Activated CD4-positive, CD25-positive, alpha-beta regulatory T cell treated with anti-CD3 and anti-CD28 coated beads, Interleukin-2, amount 50 U/mL, for 16 hours (primary cell): ENCODE data around the gene SCD5.

Experiments used
- DNase-seq: peaks from one replicate; pipeline ENCODE4 v3.0.0-alpha.2; 2020; ENCODE audit warnings: low read depth, low spot score

The SCD5 gene

DNA sequence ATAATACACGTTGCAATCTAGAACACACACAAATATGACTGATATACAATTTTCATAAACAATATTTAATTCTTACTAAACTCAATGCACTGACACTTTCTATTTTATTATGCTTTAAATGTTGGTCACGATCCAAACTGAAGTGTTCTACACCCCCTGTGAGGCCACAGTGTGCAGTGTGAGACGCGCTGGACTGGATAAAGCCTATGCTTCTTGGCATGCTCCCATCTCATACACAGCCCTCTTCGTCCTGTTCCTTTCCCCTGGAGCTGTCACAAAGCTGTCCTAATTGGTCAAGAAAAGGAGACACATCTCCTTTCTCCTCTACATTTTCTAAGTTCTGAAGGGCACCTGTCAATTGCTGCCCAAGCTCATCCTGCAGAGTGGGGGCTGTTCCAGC lies 72.0 kb downstream of the SCD5 start:
- no peak for DNase-seq

DNA sequence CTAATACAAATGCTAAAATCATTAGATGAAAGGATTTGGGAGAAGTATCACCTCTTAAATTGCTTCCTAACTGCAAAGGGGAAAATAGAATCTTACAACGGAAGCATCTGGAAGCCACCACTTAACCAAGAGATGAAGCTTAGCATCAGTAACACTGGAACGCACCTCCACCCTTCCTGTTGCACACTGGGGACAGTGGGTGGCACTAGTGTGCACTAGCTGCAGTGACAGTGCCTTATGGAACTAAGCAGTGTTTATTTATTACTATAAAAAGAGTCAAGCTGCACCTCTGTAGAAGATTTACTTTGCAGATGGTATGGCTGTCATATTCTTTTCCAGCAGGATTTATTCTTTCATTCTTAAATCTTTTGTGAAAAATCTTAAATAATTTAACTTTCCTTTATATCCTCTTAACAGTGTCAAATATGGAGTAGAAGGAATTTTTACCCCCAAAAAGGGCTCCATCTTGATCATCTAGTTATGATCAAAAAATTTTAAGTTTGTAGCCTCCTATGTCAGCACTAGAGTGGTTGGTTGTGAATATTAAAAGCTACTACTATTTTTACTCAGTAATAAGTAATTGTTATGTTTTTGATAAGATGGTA lies 76.7 kb downstream of the SCD5 start:
- DNase-seq = no peak

DNA sequence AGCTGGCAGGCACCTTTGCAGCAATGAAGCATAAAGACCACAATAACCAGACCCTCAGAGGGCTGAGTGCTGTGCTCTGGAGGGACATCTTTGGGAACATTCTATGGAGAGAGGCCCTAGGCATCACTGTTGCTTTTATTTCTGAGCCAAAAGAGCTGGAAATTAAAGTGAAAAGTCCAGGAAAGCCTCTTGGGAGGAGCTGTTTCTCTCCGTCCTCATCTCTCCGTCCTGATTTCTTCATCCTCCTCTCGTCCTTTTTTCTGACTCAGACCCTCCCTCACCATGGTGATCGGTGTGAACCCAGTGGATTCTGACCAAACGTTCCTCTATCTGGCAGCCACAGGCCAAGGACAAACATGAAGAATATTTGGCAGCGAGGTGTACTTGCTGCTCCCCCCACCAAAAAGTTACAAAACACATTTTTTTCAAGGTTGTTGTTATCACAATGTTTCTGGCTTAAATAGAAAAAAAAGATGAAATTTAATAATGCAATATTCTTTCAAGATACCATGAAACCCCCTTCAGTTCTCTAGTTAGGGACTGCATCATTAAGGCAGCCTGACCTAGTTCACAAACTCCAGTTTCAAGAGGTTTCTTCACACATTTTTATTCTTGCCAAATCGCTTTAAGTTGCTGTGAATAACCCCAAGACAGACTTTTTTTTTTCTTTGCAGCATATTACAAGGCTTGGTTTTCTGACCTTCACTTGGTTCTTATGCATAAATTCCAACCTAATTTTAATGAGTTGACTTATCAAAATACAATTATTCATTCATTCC lies 80.2 kb downstream of the SCD5 start:
- DNase-seq = no peak

GRCh38 chr4:82715731-82716617 lies 82.6 kb downstream of the SCD5 start:
- no peak for DNase-seq

GRCh38 chr4:82713856-82714255 lies 84.7 kb downstream of the SCD5 start:
- DNase-seq = no peak

GRCh38 chr4:82712561-82712960 lies 86.0 kb downstream of the SCD5 start:
- no peak for DNase-seq

- DNase-seq = no peak
Observed at GRCh38 chr4:82711158-82711785, 87.3 kb downstream of the SCD5 start.

DNA sequence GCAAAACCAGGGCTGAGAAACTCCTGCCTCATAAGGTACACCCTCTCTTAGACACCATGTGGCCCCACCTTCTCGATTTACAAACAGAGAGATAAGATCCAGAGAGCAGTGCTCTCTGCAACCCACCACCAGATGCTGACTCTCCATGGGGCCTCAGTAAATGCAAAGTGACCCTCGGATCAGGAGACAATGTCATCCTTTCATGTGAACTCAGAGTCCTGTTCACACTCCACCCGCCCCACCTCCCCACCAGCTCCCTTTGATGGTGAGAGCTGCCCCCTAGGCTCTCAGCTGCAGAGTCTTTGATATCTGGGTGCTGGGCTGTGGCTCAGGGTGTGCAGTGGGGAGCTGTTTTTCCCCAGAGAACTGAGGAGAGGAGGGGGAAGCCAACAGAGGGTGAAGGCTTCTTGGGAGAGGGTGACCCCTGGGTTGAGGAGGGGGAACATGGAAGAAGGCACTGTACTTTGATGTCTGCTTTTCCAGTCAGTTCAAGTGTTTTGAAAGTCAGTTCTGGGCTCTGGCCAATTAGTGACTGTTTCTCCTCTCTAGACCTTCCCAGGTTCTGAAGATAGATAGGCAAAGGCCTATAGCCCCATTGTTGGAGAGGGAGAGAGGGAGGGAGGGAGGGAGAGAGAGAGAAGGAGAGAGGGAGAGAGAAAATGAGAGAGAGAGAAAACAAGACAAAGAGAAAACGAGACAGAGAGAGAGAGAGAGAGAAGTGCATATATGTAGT lies 88.2 kb downstream of the SCD5 start:
- no peak for DNase-seq

DNA sequence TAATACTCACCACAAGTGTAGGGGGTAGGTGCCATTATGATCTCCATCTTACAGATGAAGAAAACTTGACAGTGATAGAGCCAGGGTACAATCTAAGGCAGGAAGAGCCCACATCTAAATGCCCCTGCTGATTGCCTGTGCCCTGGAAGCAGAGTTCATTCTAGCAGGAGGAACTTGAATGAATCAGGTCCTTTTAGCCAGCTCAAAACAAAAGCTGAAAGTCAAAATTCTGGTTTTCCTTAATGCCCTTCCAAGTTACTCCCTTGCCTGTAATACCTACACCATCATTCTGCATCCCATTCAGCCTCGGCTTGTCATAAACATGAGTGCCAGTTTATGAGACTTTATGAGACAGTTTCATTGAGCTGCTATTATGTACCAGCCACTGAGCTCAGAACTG lies 89.6 kb downstream of the SCD5 start:
- DNase-seq = no peak

- no peak for DNase-seq
Observed at GRCh38 chr4:82706349-82707000, 92.1 kb downstream of the SCD5 start.

- no peak for DNase-seq
Observed at GRCh38 chr4:82705928-82706300, 92.7 kb downstream of the SCD5 start.

DNA sequence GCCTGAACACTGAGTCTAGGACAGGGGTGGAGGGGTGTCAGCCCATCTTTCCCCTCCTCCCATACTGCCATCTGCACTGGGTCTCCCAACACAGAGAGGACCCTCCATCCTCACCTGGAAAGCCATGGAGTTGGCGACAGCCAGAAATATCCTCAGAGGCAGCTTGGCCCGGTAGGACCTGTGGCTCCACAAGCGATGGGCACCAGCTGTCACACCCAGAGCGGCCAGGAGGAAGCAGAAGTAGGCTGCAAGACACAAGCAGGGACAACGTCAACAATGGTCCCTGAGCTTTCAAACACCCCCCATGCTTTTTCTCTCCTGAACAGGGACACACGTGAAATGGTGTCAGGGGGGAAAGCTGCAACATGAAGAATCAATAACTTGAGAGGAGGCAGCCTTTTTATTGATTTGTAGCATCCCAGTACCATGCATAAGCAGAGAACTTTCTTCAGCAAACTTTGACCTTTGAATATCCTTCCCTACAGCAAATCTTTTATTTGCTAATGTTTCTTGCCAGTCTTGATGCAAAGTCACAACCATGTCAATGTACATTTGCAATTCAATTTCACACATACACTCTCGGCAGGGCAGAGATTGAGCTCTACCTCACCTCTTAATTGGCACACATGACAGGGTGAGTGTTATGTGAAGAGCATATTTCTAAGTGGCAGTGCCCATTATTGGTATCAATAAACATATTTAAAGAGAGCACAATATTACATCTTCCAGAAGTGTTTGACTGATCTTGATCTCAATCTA lies 93.2 kb downstream of the SCD5 start:
- DNase-seq = no peak

GRCh38 chr4:82704156-82704555 lies 94.4 kb downstream of the SCD5 start:
- DNase-seq = no peak

DNA sequence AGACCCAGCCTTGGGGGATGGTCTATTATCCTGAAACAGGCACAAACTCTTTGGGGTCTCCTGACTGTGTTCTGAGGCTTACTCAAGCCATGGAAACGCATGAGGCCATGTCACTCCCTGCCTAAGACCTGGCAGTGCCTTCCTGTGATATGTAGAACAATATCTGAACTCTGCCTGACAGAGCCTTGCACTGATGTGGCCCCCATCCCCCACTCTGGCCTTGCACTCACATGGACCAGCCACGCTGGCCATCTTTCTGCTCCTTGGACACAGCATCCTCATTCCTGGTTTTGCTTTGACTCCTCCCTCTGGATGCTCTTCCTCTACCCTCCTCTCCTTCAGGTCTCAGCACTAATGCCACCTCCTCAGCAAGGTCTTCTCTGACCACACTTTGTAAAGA lies 100.2 kb downstream of the SCD5 start:
- no peak for DNase-seq

DNA sequence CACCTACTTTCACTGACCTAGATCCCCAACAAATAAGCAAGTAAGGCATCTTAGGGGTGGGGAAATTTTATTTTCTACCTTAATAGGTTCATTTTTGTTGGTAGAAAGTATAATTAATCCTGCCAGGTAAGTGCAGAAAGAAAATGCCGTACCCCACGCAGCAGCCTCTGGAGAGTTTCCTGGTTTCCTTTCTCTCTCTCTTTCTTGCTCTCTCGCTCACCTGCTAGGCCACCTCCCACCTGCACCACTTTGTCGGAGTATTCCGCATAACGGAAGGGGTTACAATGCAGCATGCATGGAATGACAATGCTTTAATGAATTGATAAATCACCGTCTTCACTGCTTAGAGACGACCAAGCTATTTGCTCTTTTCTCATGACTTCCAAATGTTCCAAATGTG lies 101.0 kb downstream of the SCD5 start:
- no peak for DNase-seq

DNA sequence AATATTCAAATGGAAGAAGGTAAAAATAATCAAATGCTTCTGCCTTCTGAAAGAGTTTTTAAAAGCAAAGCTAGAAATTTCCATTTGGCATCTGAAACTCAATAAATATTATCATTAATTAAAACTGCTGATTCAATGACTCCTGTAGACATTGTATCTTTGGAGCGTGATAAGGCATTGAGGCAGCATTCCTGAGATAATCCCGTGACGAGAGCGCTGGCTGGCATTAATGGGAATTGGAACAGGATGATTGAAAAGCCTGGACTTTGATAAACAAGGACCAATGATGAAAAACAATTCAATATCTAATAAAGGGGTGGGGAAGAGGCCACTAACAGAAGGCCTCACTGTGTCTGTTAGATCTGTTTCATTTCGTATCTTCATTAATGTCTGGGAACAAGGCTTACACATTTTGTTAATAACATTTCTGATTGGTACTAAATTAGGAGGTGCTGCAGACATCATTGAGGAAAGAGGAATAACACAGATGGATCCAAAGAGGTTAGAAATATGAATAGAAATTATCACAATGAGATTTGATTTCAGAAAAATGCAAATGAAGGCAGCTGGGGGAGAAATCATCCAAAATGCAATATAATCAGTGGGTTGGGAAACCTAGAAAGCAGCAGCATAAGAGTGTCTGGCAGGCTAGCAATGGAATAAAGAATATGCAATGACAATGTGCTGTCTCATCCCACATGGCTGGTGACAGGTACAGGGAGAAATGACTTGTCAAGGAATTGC lies 102.3 kb downstream of the SCD5 start:
- DNase-seq = no peak

DNA sequence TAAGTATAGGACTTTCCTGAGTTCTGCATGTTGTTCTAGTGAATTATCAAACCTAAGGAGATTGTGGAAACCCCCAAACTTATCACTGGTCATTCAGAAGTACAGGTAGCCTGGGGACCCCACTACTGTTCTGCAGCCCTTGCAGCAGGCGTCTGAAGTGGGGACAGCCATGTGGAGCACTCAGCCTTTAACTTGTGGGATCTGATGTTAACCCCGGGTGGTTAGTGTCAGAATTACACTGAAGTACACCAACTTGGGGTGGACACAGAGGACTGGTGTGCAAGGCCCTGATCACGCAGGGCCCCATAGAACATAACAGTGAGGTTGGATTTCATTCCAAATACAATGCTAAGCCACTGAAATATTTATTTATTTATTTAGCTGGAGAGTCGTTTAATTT lies 103.7 kb downstream of the SCD5 start:
- DNase-seq = no peak

GRCh38 chr4:82694046-82694445 lies 104.5 kb downstream of the SCD5 start:
- no peak for DNase-seq

DNA sequence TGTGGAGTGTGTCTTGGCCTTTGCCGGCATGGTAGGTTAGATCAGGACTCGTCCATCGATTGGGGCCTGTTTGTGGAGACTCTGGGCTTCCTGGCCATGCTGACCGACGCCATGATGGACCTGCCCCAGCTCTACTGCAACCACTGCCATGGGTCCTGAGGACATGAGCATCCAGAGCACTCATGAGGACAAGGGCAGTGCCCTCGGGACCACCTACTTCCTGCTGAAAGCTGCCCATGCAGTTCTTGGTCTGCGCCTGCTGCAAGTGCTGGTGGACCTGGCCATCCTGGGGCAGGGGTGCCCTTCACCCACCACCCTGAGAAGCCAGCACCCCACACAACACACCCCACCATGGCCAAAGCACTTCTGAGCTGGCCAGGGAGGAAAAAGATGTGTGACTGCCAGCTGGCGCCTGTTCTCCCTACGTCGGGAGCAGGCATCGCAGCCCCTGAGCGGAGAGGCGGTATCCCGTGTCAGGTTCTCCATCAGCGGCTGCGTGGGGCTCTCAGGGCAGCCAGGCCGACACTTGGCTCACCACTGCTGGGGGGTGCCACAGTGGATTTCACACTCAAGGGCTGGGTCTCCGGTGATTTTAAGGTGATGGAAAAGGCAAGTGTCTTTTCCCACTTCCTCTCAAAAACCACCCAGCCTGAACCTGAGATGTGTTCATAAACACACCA lies 106.4 kb downstream of the SCD5 start:
- DNase-seq = no peak
